ENCODE measurements around the gene ABTB2. TPM values are rescaled to one million over a fixed set of nuclear protein-coding genes. Genes with fewer than 3 reads are reported as not detected.
"Not testable (repeated sequence)": the region's sequence is repeated elsewhere in the genome, so short reads cannot be mapped to it uniquely, and the experiment has no call there.

Gene ABTB2
- total RNA-seq, 2 donors from 2014 or later: 27.0 to 27.4 TPM

- H3K9me3 ChIP-seq: no peaks in the 10 kb centered on the region
Observed at GRCh38 chr11:34181251-34181650, 176.6 kb downstream of the ABTB2 start.

GRCh38 chr11:34180814-34181165 is 177.0 kb downstream of the ABTB2 start:
- DNase-seq (ENCODE audit: low spot score); H3K4me1 ChIP-seq; H3K27me3 ChIP-seq; H3K27ac ChIP-seq; H3K4me3 ChIP-seq; H3K36me3 ChIP-seq; H3K9me3 ChIP-seq: not testable (repeated sequence)

More at GRCh38 chr11:34181251-34181650, 176.6 kb downstream of the ABTB2 start:
- no peak overlapping the region for H3K4me3 ChIP-seq
- TF ChIP-seq CTCF (IDR thresholded peaks at IDR 0.05): no peak
- no peak for DNase-seq (ENCODE audit: low spot score)
- H3K4me1 ChIP-seq: peaks cover 0 to 14% of the 10 kb centered on the region in 2 donors
- H3K36me3 ChIP-seq: no peaks in the 10 kb centered on the region
- H3K27me3 ChIP-seq: no peaks in the 10 kb centered on the region
- no peak overlapping the region for H3K27ac ChIP-seq

- Histone ChIP-seq H3K36me3 (no peaks in the 10 kb centered on the region), H3K27ac (no peak overlapping the region), H3K27me3 (no peaks in the 10 kb centered on the region), H3K4me1 (peaks cover 0 to 8% of the 10 kb centered on the region in 2 donors), H3K9me3 (no peaks in the 10 kb centered on the region), H3K4me3 (no peak overlapping the region)
- no peak for TF ChIP-seq CTCF (IDR thresholded peaks at IDR 0.05)
- no peak for DNase-seq (ENCODE audit: low spot score)
Observed at GRCh38 chr11:34180040-34180813, 177.6 kb downstream of the ABTB2 start.

- H3K4me3 ChIP-seq: no peak overlapping the region
- H3K27me3 ChIP-seq: no peaks in the 10 kb centered on the region
- DNase-seq (ENCODE audit: low spot score): no peak
- no peak overlapping the region for H3K27ac ChIP-seq
- no peak for TF ChIP-seq CTCF (IDR thresholded peaks at IDR 0.05)
- H3K36me3 ChIP-seq: no peaks in the 10 kb centered on the region
- peaks cover 0 to 19% of the 10 kb centered on the region in 2 donors for H3K4me1 ChIP-seq
- H3K9me3 ChIP-seq: no peaks in the 10 kb centered on the region
Observed at GRCh38 chr11:34179026-34179675, 178.7 kb downstream of the ABTB2 start.

GRCh38 chr11:34178209-34178821 is 179.5 kb downstream of the ABTB2 start:
- Histone ChIP-seq H3K4me1 (peaks cover 0 to 25% of the 10 kb centered on the region in 2 donors), H3K9me3 (no peaks in the 10 kb centered on the region), H3K27me3 (no peaks in the 10 kb centered on the region), H3K4me3 (no peak overlapping the region), H3K27ac (no peak overlapping the region), H3K36me3 (no peaks in the 10 kb centered on the region)
- TF ChIP-seq CTCF (IDR thresholded peaks at IDR 0.05): no peak
- DNase-seq (ENCODE audit: low spot score): no peak

- no peak for TF ChIP-seq CTCF (IDR thresholded peaks at IDR 0.05)
Observed at GRCh38 chr11:34176751-34177209, 181.0 kb downstream of the ABTB2 start.

More at GRCh38 chr11:34176751-34177209, 181.0 kb downstream of the ABTB2 start:
- Histone ChIP-seq H3K27me3 (no peaks in the 10 kb centered on the region), H3K4me1 (peaks cover 0 to 18% of the 10 kb centered on the region in 2 donors), H3K9me3 (no peaks in the 10 kb centered on the region), H3K36me3 (no peaks in the 10 kb centered on the region), H3K27ac (no peak overlapping the region), H3K4me3 (no peak overlapping the region)
- no peak for DNase-seq (ENCODE audit: low spot score)

Measured in right atrium auricular region (tissue), 2 donors.